H9 (cell line): ENCODE results near the gene NAGLU. TPM values are rescaled to one million over a fixed set of nuclear protein-coding genes. Genes with fewer than 3 reads are reported as not detected.

Experiments used
- DNase-seq: peaks from one replicate; pipeline ENCODE4 v3.0.0-alpha.2; 2017
- H2AFZ ChIP-seq: one replicate; pipeline ENCODE4 v1.6.1; 2013; ENCODE audit warnings: mild to moderate bottlenecking, low read length, control low read depth, moderate library complexity
- H2AK5ac ChIP-seq: 2 replicates; pipeline ENCODE4 v1.6.1; 2013; ENCODE audit warnings: low read length, control low read depth, mixed read lengths; ENCODE audit not compliant: insufficient read length
- H2BK120ac ChIP-seq: one replicate; pipeline ENCODE4 v1.6.1; 2013; ENCODE audit warnings: low read depth, mild to moderate bottlenecking, low read length, control low read depth, inconsistent platforms; ENCODE audit not compliant: poor library complexity, severe bottlenecking
- H2BK12ac ChIP-seq: 2 replicates; pipeline ENCODE4 v1.6.1; 2013; ENCODE audit warnings: low read length, control low read depth, mixed read lengths, low read depth; ENCODE audit not compliant: insufficient read length
- H2BK15ac ChIP-seq: 2 replicates; pipeline ENCODE4 v1.6.1; 2013; ENCODE audit warnings: low read depth, low read length, control low read depth
- H2BK20ac ChIP-seq: one replicate; pipeline ENCODE4 v1.6.1; 2013; ENCODE audit warnings: low read depth, mild to moderate bottlenecking, low read length, control low read depth, inconsistent platforms; ENCODE audit not compliant: poor library complexity, severe bottlenecking
- H2BK5ac ChIP-seq: 2 replicates; pipeline ENCODE4 v1.6.1; 2013; ENCODE audit warnings: low read length, control low read depth, mixed read lengths; ENCODE audit not compliant: insufficient read length
- H3K14ac ChIP-seq: 2 replicates; pipeline ENCODE4 v1.6.1; 2013; ENCODE audit warnings: low read length, control low read depth; ENCODE audit not compliant: insufficient read depth
- H3K18ac ChIP-seq: 2 replicates; pipeline ENCODE4 v1.6.1; 2013; ENCODE audit warnings: low read depth, mild to moderate bottlenecking, mixed read lengths, low read length, control low read depth; ENCODE audit not compliant: insufficient read length
- H3K23ac ChIP-seq: 2 replicates; pipeline ENCODE4 v1.6.1; 2013; ENCODE audit warnings: low read length, control low read depth, mixed read lengths, low read depth; ENCODE audit not compliant: insufficient read length
- H3K23me2 ChIP-seq: 2 replicates; pipeline ENCODE4 v1.6.1; 2013; ENCODE audit warnings: low read depth, mild to moderate bottlenecking, mixed read lengths, low read length, control low read depth; ENCODE audit not compliant: insufficient read length, poor library complexity, severe bottlenecking
- H3K27ac ChIP-seq: 2 replicates; pipeline ENCODE4 v1.5.1; 2013; ENCODE audit warnings: low read length, control low read depth, mixed read lengths, low read depth; ENCODE audit not compliant: insufficient read length
- H3K27me3 ChIP-seq: 2 replicates; pipeline ENCODE4 v1.6.1; 2013; ENCODE audit warnings: low read length, control low read depth, inconsistent platforms; ENCODE audit not compliant: insufficient read depth
- H3K4ac ChIP-seq: 2 replicates; pipeline ENCODE4 v1.6.1; 2013; ENCODE audit warnings: low read depth, mild to moderate bottlenecking, control low read depth, inconsistent platforms, low read length, moderate library complexity
- H3K4me1 ChIP-seq: 2 replicates; pipeline ENCODE4 v1.6.1; 2013; ENCODE audit warnings: low read length, control low read depth, inconsistent platforms; ENCODE audit not compliant: insufficient read depth
- H3K4me2 ChIP-seq: 2 replicates; pipeline ENCODE4 v1.6.1; 2013; ENCODE audit warnings: low read length, control low read depth, mixed read lengths; ENCODE audit not compliant: insufficient read length, insufficient read depth
- H3K56ac ChIP-seq: 2 replicates; pipeline ENCODE4 v1.6.1; 2013; ENCODE audit warnings: low read depth, mild to moderate bottlenecking, mixed read lengths, low read length, control low read depth; ENCODE audit not compliant: insufficient read length
- H3K79me1 ChIP-seq: 2 replicates; pipeline ENCODE4 v1.6.1; 2013; ENCODE audit warnings: low read depth, mild to moderate bottlenecking, moderate library complexity, low read length, control low read depth, inconsistent platforms; ENCODE audit not compliant: insufficient read depth, poor library complexity, severe bottlenecking
- H3K79me2 ChIP-seq: 2 replicates; pipeline ENCODE4 v1.6.1; 2013; ENCODE audit warnings: low read length, control low read depth, inconsistent platforms; ENCODE audit not compliant: insufficient read depth
- H3K9ac ChIP-seq: 2 replicates; pipeline ENCODE4 v1.6.1; 2013; ENCODE audit warnings: low read length, control low read depth, mixed read lengths; ENCODE audit not compliant: insufficient read length; ENCODE audit errors: extremely low read depth
- H3K9me3 ChIP-seq: one replicate; pipeline ENCODE4 v1.6.1; 2013; ENCODE audit warnings: low read depth, low read length, inconsistent platforms; ENCODE audit not compliant: control insufficient read depth
- H3T11ph ChIP-seq: one replicate; pipeline ENCODE4 v1.6.1; 2013; ENCODE audit warnings: mild to moderate bottlenecking, low read length, control low read depth, inconsistent platforms
- H4K20me1 ChIP-seq: one replicate; pipeline ENCODE4 v1.6.1; 2013; ENCODE audit not compliant: control insufficient read depth, insufficient read length, insufficient read depth
- H4K5ac ChIP-seq: 2 replicates; pipeline ENCODE4 v1.6.1; 2013; ENCODE audit warnings: low read depth, mild to moderate bottlenecking, mixed read lengths, low read length, control low read depth; ENCODE audit not compliant: insufficient read length
- H4K8ac ChIP-seq: replicated peaks from 2 replicates; pipeline ENCODE4 v1.6.1; 2013; ENCODE audit warnings: low read length, control low read depth, mixed read lengths, low read depth; ENCODE audit not compliant: insufficient read length
- H4K91ac ChIP-seq: 2 replicates; pipeline ENCODE4 v1.6.1; 2013; ENCODE audit warnings: low read depth, mild to moderate bottlenecking, moderate library complexity, mixed read lengths, low read length, control low read depth; ENCODE audit not compliant: insufficient read length
- H3K27ac Mint-ChIP-seq, 3 experiments: 2 replicates in 2 of 3; 3 replicates in 1 of 3; pipeline ENCODE4 v1.8.0; 2020 to 2021; ENCODE audit warnings: mixed read lengths in 3 of 3, mild to moderate bottlenecking in 1 of 3, moderate library complexity in 1 of 3
- H3K27me3 Mint-ChIP-seq: 2 replicates; pipeline ENCODE4 v1.8.0; 2021; ENCODE audit warnings: low read depth, mild to moderate bottlenecking, moderate library complexity, mixed read lengths
- H3K36me3 Mint-ChIP-seq, 3 experiments: 2 replicates in 2 of 3; 3 replicates in 1 of 3; pipeline ENCODE4 v1.8.0; 2020 to 2021; ENCODE audit warnings: low read depth in 3 of 3, mixed read lengths in 3 of 3; ENCODE audit not compliant: insufficient read depth in 1 of 3
- H3K4me1 Mint-ChIP-seq, 2 experiments: 2 replicates each; pipeline ENCODE4 v1.8.0; 2020; ENCODE audit warnings: mixed read lengths in 2 of 2
- H3K4me3 Mint-ChIP-seq, 2 experiments: 2 replicates in 1 of 2; 3 replicates in 1 of 2; pipeline ENCODE4 v1.8.0; 2020 to 2021; ENCODE audit warnings: mild to moderate bottlenecking in 2 of 2, mixed read lengths in 2 of 2, moderate library complexity in 1 of 2
- H3K9me3 Mint-ChIP-seq, 2 experiments: 2 replicates in 1 of 2; 3 replicates in 1 of 2; pipeline ENCODE4 v1.8.0; 2020; ENCODE audit warnings: mild to moderate bottlenecking in 2 of 2, mixed read lengths in 2 of 2, moderate library complexity in 1 of 2
- CTCF ChIP-seq: fragments of 200-600 bp; sonication (generic); conservative IDR thresholded peaks from 3 replicates; pipeline ENCODE4 v1.8.0; 2021; ENCODE audit warnings: antibody characterized with exemption, mild to moderate bottlenecking
- WGBS: extraction: QIAGEN DNeasy Blood & Tissue Kit; methylation state at CpG from one replicate; pipeline ENCODE4 v1.1.7; 2013; ENCODE audit warnings: missing lambda C conversion rate, low lambda C conversion rate, mixed read lengths; ENCODE audit not compliant: insufficient read length; ENCODE audit errors: extremely low coverage; 5-methylcytosine and 5-hydroxymethylcytosine counted together
- total RNA-seq: library from RNA; stranded (reverse); gene quantifications from 2 replicates; pipeline ENCODE4 v1.2.1, GENCODE V29; 2021

Gene NAGLU
- total RNA-seq, 1 experiment from 2014 or later, result 23.5 TPM

GRCh38 chr17:42493319-42493718, 42.7 kb upstream of the NAGLU start:
- no peak overlapping the region for H2BK120ac ChIP-seq
- H3K79me2 ChIP-seq, result no peaks in the 10 kb centered on the region
- no peak overlapping the region for H2AK5ac ChIP-seq
- H3K79me1 ChIP-seq, result no peaks in the 10 kb centered on the region
- H2AFZ ChIP-seq, result no peak overlapping the region
- H2BK20ac ChIP-seq, result no peak overlapping the region
- no peak overlapping the region for H3K9ac ChIP-seq
- H4K5ac ChIP-seq, result no peak overlapping the region
- no peak overlapping the region for H4K8ac ChIP-seq
- no peak for TF ChIP-seq CTCF
- no peak overlapping the region for H2BK5ac ChIP-seq
- H3K56ac ChIP-seq, result no peak overlapping the region
- H3T11ph ChIP-seq, result no peak overlapping the region
- no peak overlapping the region for H3K14ac ChIP-seq
- no peak overlapping the region for H4K91ac ChIP-seq
- H3K4me1 ChIP-seq, result no peaks in the 10 kb centered on the region
- H3K27me3 ChIP-seq, result no peaks in the 10 kb centered on the region
- no peak overlapping the region for H3K23ac ChIP-seq
- Mint-ChIP-seq H3K36me3 (peaks cover 23 to 76% (median 54%) of the 10 kb centered on the region in 3 experiments; a peak in 6 of 7 replicates), H3K27ac (no peak overlapping the region; a peak in 1 of 7 replicates), H3K9me3 (no peaks in the 10 kb centered on the region), H3K4me1 (no peaks in the 10 kb centered on the region), H3K4me3 (no peak overlapping the region), H3K27me3 (no peaks in the 10 kb centered on the region)
- no peak overlapping the region for H3K18ac ChIP-seq
- H3K4me2 ChIP-seq, result no peak overlapping the region
- no peaks in the 10 kb centered on the region for H3K9me3 ChIP-seq
- no CpG with 5 or more reads among the region's 3 CpGs for WGBS
- H2BK15ac ChIP-seq, result no peak overlapping the region
- no peak for DNase-seq
- H3K23me2 ChIP-seq, result no peaks in the 10 kb centered on the region
- H3K4ac ChIP-seq, result no peak overlapping the region
- H2BK12ac ChIP-seq, result no peak overlapping the region
- no peak overlapping the region for H3K27ac ChIP-seq
- no peaks in the 10 kb centered on the region for H4K20me1 ChIP-seq
